ENCODE measurements around the gene NTM.
A peak's percentile ranks its signal among the peaks of the same experiment; 100 is the strongest.
"Not testable (repeated sequence)": the region's sequence is repeated elsewhere in the genome, so short reads cannot be mapped to it uniquely, and the experiment has no call there.

The NTM gene

GRCh38 chr11:131674051-131674755, 303.8 kb downstream of the NTM start:
- TF ChIP-seq CTCF (IDR thresholded peaks at IDR 0.05; ENCODE audit: control insufficient read depth, extremely low read depth, insufficient read depth), result peak; percentile 100
- no peak overlapping the region for H3K4me3 ChIP-seq (ENCODE audit: low read depth, low read length)
- no peak for DNase-seq (ENCODE audit: low read depth)

GRCh38 chr11:131675121-131675888, 304.9 kb downstream of the NTM start:
- H3K4me3 ChIP-seq (ENCODE audit: low read depth, low read length), result no peak overlapping the region
- no peak for TF ChIP-seq CTCF (IDR thresholded peaks at IDR 0.05; ENCODE audit: control insufficient read depth, extremely low read depth, insufficient read depth)
- DNase-seq (ENCODE audit: low read depth), result no peak

- H3K4me3 ChIP-seq (ENCODE audit: low read depth, low read length), result no peak overlapping the region
- TF ChIP-seq CTCF (IDR thresholded peaks at IDR 0.05; ENCODE audit: control insufficient read depth, extremely low read depth, insufficient read depth), result no peak
- DNase-seq (ENCODE audit: low read depth), result no peak
These were observed 307.5 kb downstream of the NTM start for GRCh38 chr11:131677828-131678470.

GRCh38 chr11:131678658-131679340, 308.4 kb downstream of the NTM start:
- no peak for TF ChIP-seq CTCF (IDR thresholded peaks at IDR 0.05; ENCODE audit: control insufficient read depth, extremely low read depth, insufficient read depth)
- DNase-seq (ENCODE audit: low read depth), result no peak
- H3K4me3 ChIP-seq (ENCODE audit: low read depth, low read length), result no peak overlapping the region

GRCh38 chr11:131680448-131680847, 310.0 kb downstream of the NTM start:
- H3K4me3 ChIP-seq (ENCODE audit: low read depth, low read length); DNase-seq (ENCODE audit: low read depth): not testable (repeated sequence)

GRCh38 chr11:131681920-131682319, 311.5 kb downstream of the NTM start:
- DNase-seq (ENCODE audit: low read depth), result no peak
- H3K4me3 ChIP-seq (ENCODE audit: low read depth, low read length), result no peak overlapping the region
- no peak for TF ChIP-seq CTCF (IDR thresholded peaks at IDR 0.05; ENCODE audit: control insufficient read depth, extremely low read depth, insufficient read depth)
